Endothelial cell of umbilical vein (primary cell): ENCODE results near the gene DNAJB11.

ENCODE experiments used
- GATA2 ChIP-seq: IDR thresholded peaks from 2 replicates; pipeline ENCODE4 v1.7.0; 2011; ENCODE audit warnings: low read depth, mild to moderate bottlenecking, moderate library complexity, mixed read lengths, low read length; ENCODE audit not compliant: insufficient read length, insufficient read depth
- POLR2A ChIP-seq: IDR thresholded peaks from 2 replicates; pipeline ENCODE4 v1.6.1; 2012; ENCODE audit warnings: low read depth, mild to moderate bottlenecking, control low read depth, low read length
- POLR2AphosphoS5 ChIP-seq: IDR thresholded peaks from 2 replicates; pipeline ENCODE4 v1.6.1; 2012; ENCODE audit warnings: low read depth, mild to moderate bottlenecking, control low read depth, low read length, moderate library complexity; ENCODE audit not compliant: insufficient read depth
- TF ChIP-seq, protein P1 (sequence below), 2 donors: IDR thresholded peaks; 1 replicate in 1 of 2; 2 replicates in 1 of 2; pipeline ENCODE4 v1.5.1; 2011; ENCODE audit warnings: low read length in 2 of 2, mild to moderate bottlenecking in 2 of 2, moderate library complexity in 2 of 2, control low read depth in 1 of 2, inconsistent platforms in 1 of 2, low read depth in 1 of 2; ENCODE audit not compliant: insufficient read depth in 1 of 2; ENCODE audit errors: extremely low read depth in 1 of 2
- TF ChIP-seq, protein P2 (sequence below): IDR thresholded peaks from 2 replicates; pipeline ENCODE4 v1.6.1; 2011; ENCODE audit not compliant: insufficient read depth, insufficient read length

DNA sequence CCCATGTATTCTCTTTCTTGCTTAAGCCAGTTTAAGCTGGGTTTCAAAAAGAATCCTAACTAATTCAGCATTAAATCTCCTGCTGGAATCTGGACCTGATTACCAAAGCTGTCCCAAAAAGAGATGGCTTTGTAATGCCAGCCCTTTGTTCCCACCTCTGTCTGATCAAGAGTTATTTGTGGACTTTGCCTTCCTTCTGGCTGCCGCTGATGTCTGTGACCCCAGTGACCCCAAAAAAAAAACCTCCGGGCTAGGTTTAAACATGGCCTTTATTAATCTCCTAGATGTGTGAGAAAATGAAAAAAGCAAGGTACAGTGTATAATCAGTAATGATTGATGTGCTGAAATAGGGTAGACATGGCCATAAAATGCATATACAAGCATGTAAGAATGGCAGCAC, 47.1 kb upstream of the DNAJB11 start:
- TF ChIP-seq POLR2AphosphoS5 (no peak), POLR2A (no peak), GATA2 (no peak)
- TF ChIP-seq, protein P1, sequence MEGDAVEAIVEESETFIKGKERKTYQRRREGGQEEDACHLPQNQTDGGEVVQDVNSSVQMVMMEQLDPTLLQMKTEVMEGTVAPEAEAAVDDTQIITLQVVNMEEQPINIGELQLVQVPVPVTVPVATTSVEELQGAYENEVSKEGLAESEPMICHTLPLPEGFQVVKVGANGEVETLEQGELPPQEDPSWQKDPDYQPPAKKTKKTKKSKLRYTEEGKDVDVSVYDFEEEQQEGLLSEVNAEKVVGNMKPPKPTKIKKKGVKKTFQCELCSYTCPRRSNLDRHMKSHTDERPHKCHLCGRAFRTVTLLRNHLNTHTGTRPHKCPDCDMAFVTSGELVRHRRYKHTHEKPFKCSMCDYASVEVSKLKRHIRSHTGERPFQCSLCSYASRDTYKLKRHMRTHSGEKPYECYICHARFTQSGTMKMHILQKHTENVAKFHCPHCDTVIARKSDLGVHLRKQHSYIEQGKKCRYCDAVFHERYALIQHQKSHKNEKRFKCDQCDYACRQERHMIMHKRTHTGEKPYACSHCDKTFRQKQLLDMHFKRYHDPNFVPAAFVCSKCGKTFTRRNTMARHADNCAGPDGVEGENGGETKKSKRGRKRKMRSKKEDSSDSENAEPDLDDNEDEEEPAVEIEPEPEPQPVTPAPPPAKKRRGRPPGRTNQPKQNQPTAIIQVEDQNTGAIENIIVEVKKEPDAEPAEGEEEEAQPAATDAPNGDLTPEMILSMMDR (IDR thresholded peaks at IDR 0.05; ENCODE audit: extremely low read depth in 1 of 2, insufficient read depth in 1 of 2, low read depth in 1 of 2, low read length in 2 of 2), result no peak
- TF ChIP-seq, protein P2, sequence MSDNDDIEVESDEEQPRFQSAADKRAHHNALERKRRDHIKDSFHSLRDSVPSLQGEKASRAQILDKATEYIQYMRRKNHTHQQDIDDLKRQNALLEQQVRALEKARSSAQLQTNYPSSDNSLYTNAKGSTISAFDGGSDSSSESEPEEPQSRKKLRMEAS, result no peak
